Measurements from ENCODE around the gene RPS6KC1. TPM values are rescaled to one million over a fixed set of nuclear protein-coding genes. Genes with fewer than 3 reads are reported as not detected.

RPS6KC1 gene
- total RNA-seq, 1 donor from 2014 or later: 13.0 TPM

- POLR2A ChIA-PET: no interaction called here
- TF ChIP-seq CTCF (IDR thresholded peaks at IDR 0.05): no peak
- Mint-ChIP-seq H3K9me3 (no peaks in the 10 kb centered on the region), H3K4me1 (no peaks in the 10 kb centered on the region), H3K36me3 (ENCODE audit: low read depth) (peaks cover 22% of the 10 kb centered on the region), H3K27ac (no peak overlapping the region), H3K27me3 (no peaks in the 10 kb centered on the region), H3K4me3 (no peak overlapping the region)
- DNase-seq (no peak), ATAC-seq (ENCODE audit: low read depth) (no peak)
- intact Hi-C loops (cut with micrococcal nuclease): no loop called here
- CTCF ChIA-PET: no interaction called here
Observed at GRCh38 chr1:213245260-213245910, 194.3 kb downstream of the RPS6KC1 start.

GRCh38 chr1:213247038-213247437 lies 196.0 kb downstream of the RPS6KC1 start:
- Mint-ChIP-seq H3K36me3 (ENCODE audit: low read depth) (peaks cover 9% of the 10 kb centered on the region), H3K9me3 (no peaks in the 10 kb centered on the region), H3K4me1 (no peaks in the 10 kb centered on the region), H3K27ac (no peak overlapping the region), H3K4me3 (no peak overlapping the region), H3K27me3 (no peaks in the 10 kb centered on the region)
- no peak for TF ChIP-seq CTCF (IDR thresholded peaks at IDR 0.05)
- POLR2A ChIA-PET: no interaction called here
- intact Hi-C loops (cut with micrococcal nuclease): no loop called here
- CTCF ChIA-PET: no interaction called here
- ATAC-seq (ENCODE audit: low read depth): no peak
- DNase-seq: no peak

- H3K27ac Mint-ChIP-seq: no peak overlapping the region
- intact Hi-C loops (cut with micrococcal nuclease): no loop called here
- ChIA-PET POLR2A (no interaction called here), CTCF (interaction anchor here (0.6 to 1.4 kb wide), 2 partner anchors 9 to 242 kb away, joined by 3 read pairs; no protein-coding TSS in a partner anchor)
- DNase-seq (no peak), ATAC-seq (ENCODE audit: low read depth) (no peak)
- no peak overlapping the region for H3K4me3 Mint-ChIP-seq
- H3K36me3 Mint-ChIP-seq (ENCODE audit: low read depth): peaks cover 3% of the 10 kb centered on the region
- no peak for TF ChIP-seq CTCF (IDR thresholded peaks at IDR 0.05)
- H3K9me3 Mint-ChIP-seq: no peaks in the 10 kb centered on the region
- no peaks in the 10 kb centered on the region for H3K27me3 Mint-ChIP-seq
- no peaks in the 10 kb centered on the region for H3K4me1 Mint-ChIP-seq
Observed at GRCh38 chr1:213249395-213249794, 198.4 kb downstream of the RPS6KC1 start.

- DNase-seq (no peak), ATAC-seq (ENCODE audit: low read depth) (no peak)
- Mint-ChIP-seq H3K9me3 (no peaks in the 10 kb centered on the region), H3K4me3 (no peak overlapping the region), H3K36me3 (ENCODE audit: low read depth) (peaks cover 3% of the 10 kb centered on the region), H3K27ac (no peak overlapping the region), H3K4me1 (no peaks in the 10 kb centered on the region), H3K27me3 (no peaks in the 10 kb centered on the region)
- no peak for TF ChIP-seq CTCF (IDR thresholded peaks at IDR 0.05)
- CTCF ChIA-PET: interaction anchor here (0.6 to 1.4 kb wide), 2 partner anchors 9 to 243 kb away, joined by 3 read pairs; no protein-coding TSS in a partner anchor
- intact Hi-C loops (cut with micrococcal nuclease): no loop called here
- POLR2A ChIA-PET: no interaction called here
Observed at GRCh38 chr1:213250041-213250440, 199.0 kb downstream of the RPS6KC1 start.

- no peak for TF ChIP-seq CTCF (IDR thresholded peaks at IDR 0.05)
- ATAC-seq (ENCODE audit: low read depth) (no peak), DNase-seq (no peak)
- ChIA-PET POLR2A (no interaction called here), CTCF (no interaction called here)
- no peaks in the 10 kb centered on the region for H3K9me3 Mint-ChIP-seq
- H3K36me3 Mint-ChIP-seq (ENCODE audit: low read depth): peaks cover 3% of the 10 kb centered on the region
- no peaks in the 10 kb centered on the region for H3K4me1 Mint-ChIP-seq
- H3K27me3 Mint-ChIP-seq: no peaks in the 10 kb centered on the region
- no peak overlapping the region for H3K4me3 Mint-ChIP-seq
- H3K27ac Mint-ChIP-seq: no peak overlapping the region
- intact Hi-C loops (cut with micrococcal nuclease): no loop called here
Observed at GRCh38 chr1:213250446-213250845, 199.4 kb downstream of the RPS6KC1 start.

Data from activated B cell treated with CpG ODN at 0.5 μM for 24 hours (primary cell).